ENCODE results near the gene CNTNAP2. TPM values are rescaled to one million over a fixed set of nuclear protein-coding genes. Genes with fewer than 3 reads are reported as not detected.

CNTNAP2 gene
- total and polyA plus RNA-seq, 2 of the 8 experiments (the other 6 are each of a cell fraction or from before 2014, with no cell fraction given), result 27.9 to 71.0 TPM

DNA sequence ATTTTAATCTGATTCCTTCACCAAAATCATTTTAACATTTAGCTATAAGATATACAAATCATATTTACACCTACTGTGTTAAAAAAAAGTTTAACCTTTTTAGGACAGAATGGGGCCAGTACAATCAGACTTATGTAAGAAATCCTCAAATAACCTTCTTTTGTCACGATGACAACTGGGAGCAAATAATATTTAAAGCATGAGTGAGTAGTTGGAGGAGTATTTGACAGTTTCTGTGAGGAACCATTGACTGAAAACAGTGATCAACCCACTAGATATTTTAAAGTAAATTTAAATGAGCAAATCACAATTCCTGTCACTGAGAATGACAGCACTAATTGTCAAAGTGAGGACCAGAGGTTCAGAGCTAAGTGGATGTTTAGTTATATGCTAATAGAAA, 289.1 kb downstream of the CNTNAP2 start:
- H2BK120ac ChIP-seq (replicated peaks; ENCODE audit: low read depth, low read length), result no peak overlapping the region
- CTCF ChIA-PET (ENCODE audit: partially characterized antibody), result no interaction called here
- no peak for TF ChIP-seq CBX8 (IDR thresholded peaks at IDR 0.05; ENCODE audit: borderline replicate concordance, low read depth, low read length)
- no peak for TF ChIP-seq KDM1A (IDR thresholded peaks at IDR 0.05; ENCODE audit: borderline replicate concordance, low read length)
- TF ChIP-seq SP2 (IDR thresholded peaks at IDR 0.05; ENCODE audit: low read length), result no peak
- no peak for TF ChIP-seq CREB1 (IDR thresholded peaks at IDR 0.05)
- no peak for TF ChIP-seq SUZ12 (IDR thresholded peaks at IDR 0.05; ENCODE audit: low read length)
- TF ChIP-seq RAD21 (IDR thresholded peaks at IDR 0.05 in 1 of 2, conservative IDR thresholded peaks at IDR 0.05 in 1 of 2; ENCODE audit: low read depth in 2 of 2, low read length in 2 of 2), result no peak
- TF ChIP-seq HDAC2 (IDR thresholded peaks at IDR 0.05; ENCODE audit: borderline replicate concordance in 1 of 2, low read depth in 2 of 2, low read length in 2 of 2), result no peak
- TF ChIP-seq BACH1 (IDR thresholded peaks at IDR 0.05; ENCODE audit: low read length), result no peak
- TF ChIP-seq ASH2L (IDR thresholded peaks at IDR 0.05; ENCODE audit: low read length), result no peak
- TF ChIP-seq MAFK (IDR thresholded peaks at IDR 0.05; ENCODE audit: low read depth, low read length), result no peak
- TF ChIP-seq, protein P1, sequence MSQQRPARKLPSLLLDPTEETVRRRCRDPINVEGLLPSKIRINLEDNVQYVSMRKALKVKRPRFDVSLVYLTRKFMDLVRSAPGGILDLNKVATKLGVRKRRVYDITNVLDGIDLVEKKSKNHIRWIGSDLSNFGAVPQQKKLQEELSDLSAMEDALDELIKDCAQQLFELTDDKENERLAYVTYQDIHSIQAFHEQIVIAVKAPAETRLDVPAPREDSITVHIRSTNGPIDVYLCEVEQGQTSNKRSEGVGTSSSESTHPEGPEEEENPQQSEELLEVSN (IDR thresholded peaks at IDR 0.05), result no peak
- TF ChIP-seq, protein P2, sequence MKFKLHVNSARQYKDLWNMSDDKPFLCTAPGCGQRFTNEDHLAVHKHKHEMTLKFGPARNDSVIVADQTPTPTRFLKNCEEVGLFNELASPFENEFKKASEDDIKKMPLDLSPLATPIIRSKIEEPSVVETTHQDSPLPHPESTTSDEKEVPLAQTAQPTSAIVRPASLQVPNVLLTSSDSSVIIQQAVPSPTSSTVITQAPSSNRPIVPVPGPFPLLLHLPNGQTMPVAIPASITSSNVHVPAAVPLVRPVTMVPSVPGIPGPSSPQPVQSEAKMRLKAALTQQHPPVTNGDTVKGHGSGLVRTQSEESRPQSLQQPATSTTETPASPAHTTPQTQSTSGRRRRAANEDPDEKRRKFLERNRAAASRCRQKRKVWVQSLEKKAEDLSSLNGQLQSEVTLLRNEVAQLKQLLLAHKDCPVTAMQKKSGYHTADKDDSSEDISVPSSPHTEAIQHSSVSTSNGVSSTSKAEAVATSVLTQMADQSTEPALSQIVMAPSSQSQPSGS (IDR thresholded peaks at IDR 0.05; ENCODE audit: low read length), result no peak

More for the DNA sequence above, 289.1 kb downstream of the CNTNAP2 start:
- H3K23me2 ChIP-seq (ENCODE audit: low read depth, low read length), result no peaks in the 10 kb centered on the region
- 76% methylated on average over 1 of the region's 1 CpG; no CpG with 5 or more reads in 1 of the 2 experiments for WGBS, 2 experiments (ENCODE audit: extremely low coverage in 1 of 2, insufficient coverage in 1 of 2, insufficient read length in 1 of 2, insufficient replicate concordance in 2 of 2, low coverage in 1 of 2, low lambda C conversion rate in 2 of 2, missing lambda C conversion rate in 1 of 2)
- no peak overlapping the region for H3K4me2 ChIP-seq (ENCODE audit: insufficient read depth in 1 of 2, low read depth in 2 of 2, low read length in 2 of 2)
- no peak overlapping the region for H2BK20ac ChIP-seq (ENCODE audit: low read length)
- POLR2A ChIA-PET (ENCODE audit: partially characterized antibody), result no interaction called here
- no peaks in the 10 kb centered on the region for H3K4me1 ChIP-seq (replicated peaks in 1 of 4; ENCODE audit: control insufficient read depth in 3 of 4, insufficient read depth in 4 of 4, low read length in 3 of 4)
- H3K79me1 ChIP-seq (ENCODE audit: low read depth, low read length), result no peaks in the 10 kb centered on the region
- no peak overlapping the region for H3K18ac ChIP-seq (ENCODE audit: extremely low read depth, low read length)
- H3K9ac ChIP-seq (replicated peaks in 1 of 4; ENCODE audit: extremely low read depth in 1 of 4, low read depth in 3 of 4, low read length in 3 of 4), result no peak overlapping the region
- no peak overlapping the region for H2AK5ac ChIP-seq (ENCODE audit: low read depth, low read length)
- no peak overlapping the region for H3K14ac ChIP-seq (ENCODE audit: insufficient read length)
- FAIRE-seq (no peak), DNase-seq (ENCODE audit: low read depth in 1 of 2, low spot score in 2 of 2) (no peak)
- H4K8ac ChIP-seq (ENCODE audit: extremely low read depth, insufficient read depth, low read length), result no peak overlapping the region
- H2AFZ ChIP-seq (ENCODE audit: low read length), result no peak overlapping the region
- no peaks in the 10 kb centered on the region for H3K79me2 ChIP-seq (ENCODE audit: control insufficient read depth in 1 of 2, insufficient read depth in 2 of 2, low read length in 2 of 2)
- no peak overlapping the region for H3K56ac ChIP-seq (replicated peaks; ENCODE audit: insufficient read length, low read depth, low read length)
- no peak overlapping the region for H3K4ac ChIP-seq (replicated peaks; ENCODE audit: insufficient read length, low read depth, low read length)
- H4K5ac ChIP-seq (ENCODE audit: insufficient read length, low read depth, low read length), result no peak overlapping the region
- no peaks in the 10 kb centered on the region for H4K20me1 ChIP-seq (replicated peaks in 1 of 2; ENCODE audit: control insufficient read depth in 1 of 2, insufficient read depth in 2 of 2, low read length in 2 of 2)
- no peak overlapping the region for H3K23ac ChIP-seq (ENCODE audit: insufficient read length)
- no peaks in the 10 kb centered on the region for H3K36me3 ChIP-seq (ENCODE audit: control insufficient read depth in 2 of 4, insufficient read depth in 4 of 4, low read length in 3 of 4)
- no peak overlapping the region for H3K27ac ChIP-seq (ENCODE audit: low read depth, low read length)
- no peak overlapping the region for H4K91ac ChIP-seq (replicated peaks; ENCODE audit: insufficient read length, low read length)
- no peak overlapping the region for H2BK5ac ChIP-seq (ENCODE audit: low read depth, low read length)
- no peak overlapping the region for H2BK12ac ChIP-seq (ENCODE audit: low read depth, low read length)
- no peak overlapping the region for H2BK15ac ChIP-seq (ENCODE audit: low read length)
- H3K4me3 ChIP-seq (ENCODE audit: extremely low read depth in 1 of 4, insufficient read depth in 2 of 4, low read depth in 3 of 4, low read length in 4 of 4), result no peak overlapping the region
- no peaks in the 10 kb centered on the region for H3K9me3 ChIP-seq (ENCODE audit: insufficient read depth in 2 of 2, low read depth in 1 of 2, low read length in 1 of 2)
- H3K27me3 ChIP-seq (replicated peaks in 1 of 4; ENCODE audit: control insufficient read depth in 3 of 4, extremely low read depth in 1 of 4, insufficient read depth in 3 of 4, low read length in 3 of 4), result no peaks in the 10 kb centered on the region
